ENCODE data around the gene RBM44.
"Not testable (repeated sequence)": the region's sequence is repeated elsewhere in the genome, so short reads cannot be mapped to it uniquely, and the experiment has no call there.

The RBM44 gene

DNA sequence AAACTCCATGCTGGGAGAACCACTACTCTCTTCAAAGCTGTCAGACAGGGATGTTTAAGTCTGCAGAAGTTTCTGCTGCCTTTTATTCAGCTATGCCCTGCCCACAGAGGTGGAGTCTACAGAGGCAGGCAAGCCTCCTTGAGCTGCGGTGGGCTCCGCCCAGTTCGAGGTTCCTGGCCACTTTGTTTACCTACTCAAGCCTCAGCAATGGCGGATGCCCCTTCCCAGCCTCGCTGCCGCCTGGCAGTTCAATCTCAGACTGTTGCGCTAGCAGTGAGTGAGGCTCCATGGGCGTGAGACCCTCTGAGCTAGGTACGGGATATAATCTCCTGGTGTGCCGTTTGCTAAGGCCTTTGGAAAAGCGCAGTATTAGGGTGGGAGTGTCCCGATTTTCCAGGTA lies 50.4 kb downstream of the RBM44 start:
- DNase-seq (ENCODE audit: low read depth) = not testable (repeated sequence)

DNA sequence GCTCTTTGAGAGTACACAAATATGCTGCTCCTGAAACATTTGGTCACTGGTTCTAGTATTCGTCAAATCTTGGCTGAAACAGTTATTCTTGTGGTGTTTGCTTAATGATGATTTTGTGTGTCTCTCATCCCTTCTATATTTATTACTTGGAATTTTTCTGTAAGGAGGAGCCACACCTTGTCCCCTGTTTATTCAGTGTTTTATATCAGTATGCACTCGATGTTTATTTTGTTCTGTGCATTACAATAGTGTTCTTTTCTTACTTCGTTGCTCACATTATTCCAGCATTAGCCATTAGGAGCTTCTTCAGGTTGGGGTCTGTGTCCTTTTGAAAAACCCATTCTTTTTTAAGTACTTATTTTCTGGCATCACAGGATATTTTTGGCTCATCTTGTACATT lies 55.7 kb downstream of the RBM44 start:
- no peak for DNase-seq (ENCODE audit: low read depth)

DNA sequence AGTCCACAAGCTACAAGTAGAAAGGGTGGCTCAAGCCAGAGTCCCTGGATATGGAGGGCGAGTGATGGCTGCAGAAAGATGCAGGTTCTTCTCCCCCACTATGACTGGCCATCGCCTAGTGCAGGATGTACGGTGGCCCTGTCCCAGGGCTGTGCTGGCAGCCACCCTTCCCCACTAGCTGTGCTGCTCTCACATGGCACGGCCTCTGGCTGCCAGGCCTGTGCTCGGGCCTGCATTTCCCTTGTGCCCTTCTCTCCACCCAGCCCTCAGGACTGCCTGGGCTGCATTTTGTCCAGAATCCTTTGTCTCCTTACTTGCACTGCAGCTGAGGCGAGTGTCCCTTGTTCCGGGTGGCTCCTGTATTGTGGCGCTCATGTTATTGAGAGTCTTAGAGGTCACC lies 59.2 kb downstream of the RBM44 start:
- DNase-seq (ENCODE audit: low read depth) = no peak

DNA sequence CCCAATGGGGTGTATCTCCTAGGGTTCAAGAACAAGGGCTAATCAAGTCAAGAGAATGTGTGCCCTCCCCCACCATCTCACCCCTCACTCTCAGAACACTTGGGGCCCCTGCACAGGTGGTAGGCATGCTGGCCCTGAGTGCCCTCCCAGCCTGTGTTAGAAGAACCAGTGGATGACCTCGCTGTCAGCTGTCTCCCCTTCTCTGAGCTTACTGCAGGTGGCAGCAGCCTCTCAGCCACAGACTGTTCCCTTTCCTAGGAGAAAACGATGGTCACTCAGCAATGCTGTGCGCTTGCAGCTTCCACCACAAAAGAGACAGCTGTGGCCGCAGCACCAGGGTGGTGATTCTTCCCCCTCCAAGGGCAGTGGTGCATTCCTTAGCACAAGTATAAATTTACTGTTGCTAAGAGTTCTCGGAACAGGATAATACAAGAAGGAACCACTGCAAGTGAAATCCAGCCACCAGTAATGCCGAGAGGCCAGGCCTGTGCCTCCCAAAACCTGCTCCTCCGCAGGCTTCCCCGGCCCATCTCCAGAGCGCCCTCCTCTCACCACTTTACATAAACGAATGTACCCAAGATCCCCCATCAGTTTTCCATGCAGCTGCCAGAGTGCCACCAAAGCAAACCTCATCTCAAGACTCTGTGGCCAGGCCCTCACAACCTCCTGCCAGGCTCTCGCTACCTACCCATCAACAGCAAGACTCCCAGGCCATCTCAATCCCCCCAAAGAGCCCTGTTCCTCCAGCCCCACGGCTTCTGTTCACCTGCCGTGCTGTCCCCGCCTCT lies 59.9 kb downstream of the RBM44 start:
- DNase-seq (ENCODE audit: low read depth) = peak; percentile 80

DNA sequence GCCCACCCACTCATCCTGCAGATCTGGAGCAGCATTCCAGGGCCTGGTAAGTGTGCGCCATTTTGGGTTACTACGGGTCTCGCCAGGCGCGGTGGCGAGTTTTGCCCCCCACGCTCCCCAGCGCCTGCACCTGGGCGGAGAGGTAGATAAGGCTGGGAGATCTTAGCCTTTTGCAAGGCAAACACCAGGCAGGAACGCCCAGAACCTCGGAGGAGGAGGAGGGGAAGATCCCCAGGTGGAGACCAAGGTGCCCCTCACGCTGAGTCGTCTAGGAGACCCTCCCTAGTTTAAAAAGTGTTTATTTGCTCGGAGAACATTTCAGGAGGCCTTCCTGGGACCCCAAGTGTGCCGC lies 60.5 kb downstream of the RBM44 start:
- DNase-seq (ENCODE audit: low read depth) = no peak

DNA sequence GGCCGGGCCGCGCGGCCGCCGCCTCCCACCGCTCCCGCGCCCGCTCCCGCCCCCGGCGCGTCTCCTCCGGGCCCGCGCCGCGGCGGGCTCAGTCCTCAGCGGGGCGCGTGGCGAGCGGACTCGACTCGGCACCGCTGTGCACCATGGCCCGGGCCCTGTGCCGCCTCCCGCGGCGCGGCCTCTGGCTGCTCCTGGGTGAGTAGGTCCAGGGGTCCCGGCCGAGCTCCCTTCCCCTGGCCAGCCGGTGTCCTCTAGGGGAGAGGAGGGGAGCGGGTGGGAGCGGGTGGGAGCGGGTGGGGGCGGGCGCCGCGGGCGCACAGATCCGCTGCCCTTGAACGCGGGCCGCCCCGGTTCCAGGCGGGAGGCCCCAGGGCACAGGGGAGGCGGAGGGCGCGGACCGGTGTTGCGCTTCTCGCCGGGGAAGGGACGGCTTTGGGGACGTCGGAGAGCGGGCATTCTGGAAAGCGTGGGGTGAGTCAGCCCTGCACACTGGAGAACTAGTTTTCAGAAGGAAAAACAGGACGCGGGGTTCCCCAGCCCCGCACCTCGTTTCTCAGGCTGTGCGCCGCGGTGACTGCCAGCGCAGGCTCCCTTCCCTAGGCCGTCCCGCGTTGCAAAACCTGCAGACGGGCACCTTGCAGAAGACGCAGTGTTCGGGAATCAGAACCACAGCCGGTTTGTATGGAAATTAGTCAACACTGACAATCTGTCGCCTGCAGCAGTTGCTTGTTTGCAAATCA lies 61.1 kb downstream of the RBM44 start, which contains the start of gene RAMP1:
Gene RAMP1, plus strand, starts transcription at position 91 of the 740 bp plus-strand sequence. Its CDS starts 53 bp downstream, at position 144.
- no peak for DNase-seq (ENCODE audit: low read depth)

DNA sequence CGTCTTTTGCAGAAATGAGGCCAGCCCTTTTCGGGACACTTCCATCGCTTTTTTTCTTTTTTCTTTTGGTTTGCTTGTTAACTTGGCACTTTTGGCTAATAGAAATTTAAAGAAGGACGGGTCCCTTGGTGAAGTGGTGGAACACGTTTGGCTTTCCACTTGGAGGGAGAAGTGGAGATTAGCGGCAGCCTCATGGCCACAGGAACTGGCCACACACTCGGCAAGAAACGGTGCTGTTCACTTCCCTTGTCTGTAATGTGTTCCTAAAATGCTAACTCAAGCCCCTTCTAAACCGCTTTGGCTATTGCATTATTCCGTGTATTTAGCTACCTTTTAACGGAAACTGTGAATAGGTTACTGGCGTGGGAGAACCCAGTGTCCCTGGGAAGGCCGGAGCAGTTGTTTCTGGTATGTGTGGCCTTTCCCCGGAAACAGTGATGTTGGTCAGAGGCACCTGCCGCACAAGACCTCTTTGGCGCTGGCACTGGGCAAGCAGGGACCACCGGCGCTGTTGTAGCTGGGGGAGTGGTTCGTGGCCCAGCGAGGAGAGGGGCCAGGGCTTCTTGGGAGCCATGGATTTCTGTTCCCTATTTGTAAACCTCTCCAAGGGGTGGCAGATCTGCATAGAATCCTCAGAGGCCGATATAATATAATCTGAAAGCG lies 61.8 kb downstream of the RBM44 start:
- DNase-seq (ENCODE audit: low read depth) = no peak

DNA sequence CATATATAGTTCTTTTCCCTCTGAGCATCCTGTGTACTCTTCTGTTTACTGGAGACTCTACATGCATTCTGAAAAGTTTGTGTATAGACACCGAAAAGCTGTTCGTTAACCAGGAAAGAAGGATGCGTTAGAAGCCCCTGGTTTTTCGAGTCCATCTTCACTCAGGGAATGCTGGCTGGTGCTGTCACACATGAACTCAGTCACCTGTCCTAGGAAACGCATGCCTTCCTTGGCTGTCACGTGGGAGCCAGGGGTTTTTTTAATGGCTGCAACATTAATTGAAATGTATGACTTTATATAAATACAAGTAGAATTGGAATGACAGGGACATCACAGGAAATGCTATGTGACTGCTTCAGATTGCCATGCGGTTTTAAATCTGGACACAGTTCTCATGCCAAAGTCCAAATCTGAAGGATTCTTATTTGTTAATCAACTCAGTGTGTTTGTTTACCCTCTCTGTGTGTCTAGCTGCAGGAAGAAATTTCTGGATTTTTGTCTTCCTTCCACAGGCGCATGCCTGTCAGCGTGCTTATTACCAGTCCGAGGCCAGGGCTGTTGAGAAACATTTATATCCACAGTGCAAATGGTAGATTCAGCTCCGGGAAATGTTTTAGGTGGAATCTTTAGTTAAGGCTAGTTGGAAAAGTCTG lies 63.4 kb downstream of the RBM44 start:
- no peak for DNase-seq (ENCODE audit: low read depth)

DNA sequence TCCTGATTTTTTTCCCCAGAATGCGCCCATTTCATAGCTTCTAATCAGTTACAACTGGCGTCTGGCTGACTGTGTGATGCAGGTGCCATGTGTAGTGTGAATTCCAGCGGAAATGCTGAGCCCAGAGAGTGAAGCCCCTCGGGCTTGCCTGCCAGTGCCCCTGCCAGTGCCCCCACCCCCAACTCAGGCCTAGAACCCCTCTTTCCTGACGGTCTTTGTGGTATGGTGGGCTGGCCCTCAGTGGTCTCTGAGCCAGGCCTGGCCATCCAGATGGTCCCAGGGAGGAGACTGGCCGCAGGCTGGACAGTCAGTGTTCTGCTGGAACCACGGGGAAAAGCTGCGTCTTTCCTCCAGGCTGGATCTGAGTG lies 63.9 kb downstream of the RBM44 start:
- no peak for DNase-seq (ENCODE audit: low read depth)

DNA sequence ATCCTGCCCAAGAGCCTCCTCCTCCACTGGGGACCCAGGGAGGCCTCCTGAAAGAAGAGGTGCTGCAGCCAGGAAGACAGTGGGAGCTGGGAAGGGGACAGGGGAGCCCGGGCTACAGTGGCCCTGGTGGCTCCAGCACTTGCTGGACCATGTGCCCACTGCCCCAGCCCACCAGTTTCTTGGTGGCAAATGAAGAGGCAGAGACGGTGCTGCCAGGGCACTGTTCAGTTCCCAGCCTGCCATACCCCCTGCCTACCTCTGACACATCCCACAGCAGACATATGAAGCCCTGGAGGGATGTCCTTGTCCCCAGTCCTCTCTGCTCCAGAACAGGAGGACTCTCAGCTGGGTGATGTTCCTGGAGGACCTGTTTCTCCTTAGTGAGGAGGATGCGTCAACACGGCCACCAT lies 64.5 kb downstream of the RBM44 start:
- DNase-seq (ENCODE audit: low read depth) = no peak

DNA sequence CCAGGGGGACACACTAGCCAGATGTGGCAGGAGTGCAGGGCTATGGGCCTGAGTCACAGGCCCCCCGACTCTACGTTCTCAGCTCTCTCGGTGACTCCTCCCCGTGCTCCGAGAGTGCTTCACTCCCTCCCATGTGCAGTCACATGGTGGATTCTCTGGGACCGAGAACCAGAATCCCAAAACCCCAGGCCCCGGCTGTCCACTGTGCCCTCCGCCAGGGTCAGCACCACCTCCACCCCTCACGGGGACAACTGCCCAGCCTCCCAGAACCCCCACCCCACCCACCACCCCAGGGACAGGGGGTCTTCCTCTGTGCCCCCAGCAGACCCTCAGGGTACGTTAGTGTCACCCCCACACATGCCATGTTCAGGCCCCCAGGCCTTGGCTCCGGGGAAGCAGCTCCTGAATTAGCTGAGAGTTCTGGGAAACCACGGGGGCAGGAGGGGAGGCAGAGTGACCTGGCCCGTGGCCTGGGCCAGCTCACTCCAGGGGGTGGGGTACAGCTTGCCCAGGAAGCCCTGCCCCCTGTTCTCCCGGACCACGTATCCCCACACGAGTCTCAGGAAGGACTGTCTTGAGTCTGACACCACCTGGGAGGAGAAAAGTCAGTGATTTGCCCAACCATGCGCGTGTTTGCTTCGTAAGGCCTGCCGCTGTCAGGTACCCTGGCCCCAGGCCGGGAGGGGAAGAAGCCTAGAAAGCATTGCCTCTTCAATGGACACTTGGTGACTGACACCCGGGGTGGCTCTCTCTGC lies 65.3 kb downstream of the RBM44 start:
- no peak for DNase-seq (ENCODE audit: low read depth)

DNA sequence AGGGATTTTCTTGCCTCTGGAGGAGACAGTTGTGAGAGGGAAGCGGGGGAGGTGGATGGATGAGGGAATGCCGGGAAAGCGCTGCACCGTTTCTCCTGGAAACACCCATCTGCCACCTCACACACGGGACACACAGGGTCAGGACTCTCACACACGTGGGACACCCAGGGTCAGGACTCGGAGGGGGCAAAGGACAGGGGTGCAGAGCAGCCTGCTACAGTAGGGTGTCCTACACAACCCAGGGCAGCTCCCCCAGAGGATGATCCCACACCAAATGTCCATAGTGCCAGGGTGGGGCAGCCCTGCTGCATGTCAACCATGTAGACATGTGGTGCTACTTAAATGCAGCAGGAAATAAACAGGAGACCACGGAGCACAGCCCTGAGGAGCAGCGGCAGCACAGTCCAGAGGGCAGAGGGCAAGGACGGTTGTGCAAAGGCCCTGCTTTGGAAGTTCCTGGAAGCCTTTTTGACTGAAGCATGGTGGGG lies 65.9 kb downstream of the RBM44 start:
- no peak for DNase-seq (ENCODE audit: low read depth)

DNA sequence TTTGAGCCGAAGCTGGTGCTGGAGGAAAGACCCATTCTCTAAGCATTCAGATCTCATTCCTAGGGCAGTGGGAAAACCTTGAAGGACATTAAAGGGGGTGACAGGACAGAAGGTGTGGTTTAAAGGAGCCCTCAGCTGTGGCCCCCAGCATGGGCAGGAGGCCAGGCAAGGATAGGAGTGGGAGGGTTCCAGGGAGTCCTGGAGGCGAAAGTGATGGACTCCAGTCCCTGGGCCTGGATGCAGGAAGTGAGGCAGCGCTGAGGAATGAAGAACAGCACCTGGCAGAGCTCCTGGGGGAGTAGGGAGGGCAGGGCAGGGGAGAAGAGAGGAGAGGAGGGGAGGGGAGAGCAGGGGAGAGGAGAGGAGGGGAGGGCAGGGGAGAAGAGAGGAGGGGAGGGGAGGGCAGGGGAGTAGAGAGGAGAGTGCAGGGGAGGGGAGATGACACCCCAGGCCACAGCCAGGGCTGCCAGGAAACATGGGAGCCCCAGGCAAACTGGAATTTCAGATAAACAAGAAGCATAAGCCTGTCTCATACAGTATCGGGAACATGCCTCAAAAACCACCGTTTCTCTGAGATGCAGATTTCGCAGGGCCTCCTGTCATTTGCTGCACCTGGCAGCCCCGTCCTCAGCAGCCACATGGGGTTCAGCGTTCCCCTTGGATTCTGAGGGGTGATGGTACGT lies 66.5 kb downstream of the RBM44 start:
- no peak for DNase-seq (ENCODE audit: low read depth)

DNA sequence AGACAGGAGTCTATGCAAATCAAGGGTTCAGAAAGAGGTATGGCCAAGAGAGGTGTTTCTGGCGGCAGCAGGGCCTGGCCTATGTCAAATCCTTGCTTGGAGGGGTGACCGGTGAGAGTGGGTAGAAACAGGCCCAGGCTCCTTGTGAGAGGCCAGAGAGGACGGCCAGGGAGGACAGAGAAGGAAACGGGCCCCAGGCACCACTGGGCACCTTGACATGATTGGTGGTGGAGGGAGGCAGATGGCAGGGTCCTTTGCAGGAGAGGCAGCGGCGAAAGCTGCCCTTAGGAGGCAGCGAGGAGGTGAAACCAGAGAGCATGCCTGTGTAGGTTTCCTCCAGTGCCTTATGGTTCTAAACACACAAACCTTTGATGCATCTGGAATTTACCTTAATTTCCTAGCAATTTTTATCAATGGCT lies 67.1 kb downstream of the RBM44 start:
- DNase-seq (ENCODE audit: low read depth) = no peak

DNA sequence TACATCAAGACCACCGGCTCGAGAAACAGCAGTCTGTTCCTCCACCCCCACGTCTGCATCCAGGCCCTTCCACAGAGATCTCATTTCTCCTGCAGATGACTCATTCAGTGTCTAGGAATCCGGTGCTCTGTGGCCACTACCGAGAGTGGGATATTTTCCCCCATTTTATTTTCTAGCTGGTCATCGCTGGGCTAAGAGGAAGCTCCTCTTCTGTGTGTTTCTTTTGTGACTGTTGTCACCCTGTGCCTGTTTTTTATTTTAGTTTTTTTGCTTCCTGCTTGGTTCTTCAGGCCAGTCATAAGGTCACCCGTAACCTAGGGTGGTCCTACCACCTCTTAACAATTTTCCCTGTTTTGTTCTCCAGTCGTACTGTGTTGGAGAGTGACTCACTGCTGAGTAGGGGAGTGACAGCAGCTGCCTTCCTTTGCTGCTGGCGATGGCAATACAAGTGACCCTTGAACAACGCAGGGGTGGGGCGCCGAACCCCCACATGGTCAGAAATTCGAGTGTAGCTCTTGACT lies 67.6 kb downstream of the RBM44 start:
- DNase-seq (ENCODE audit: low read depth) = no peak

DNA sequence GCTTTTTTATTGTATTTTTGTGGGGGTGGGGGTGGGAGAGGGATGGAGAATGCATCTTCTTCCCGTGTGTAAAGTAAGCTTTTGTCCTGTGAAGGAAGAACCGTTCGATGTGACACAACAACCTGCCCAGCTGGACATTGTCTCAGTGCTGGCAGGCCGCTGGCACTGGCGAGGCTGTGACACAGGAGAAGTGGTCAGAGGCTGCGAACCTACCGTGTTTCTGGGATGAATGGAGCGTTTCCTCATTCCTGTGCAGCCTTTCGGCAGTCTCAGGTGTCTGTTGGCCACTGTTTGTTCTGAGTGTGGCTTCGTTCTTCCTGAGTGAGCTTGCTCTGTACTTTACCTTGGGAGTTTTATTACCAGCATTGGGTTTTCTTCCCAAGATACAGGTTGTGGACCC lies 68.9 kb downstream of the RBM44 start:
- no peak for DNase-seq (ENCODE audit: low read depth)

DNA sequence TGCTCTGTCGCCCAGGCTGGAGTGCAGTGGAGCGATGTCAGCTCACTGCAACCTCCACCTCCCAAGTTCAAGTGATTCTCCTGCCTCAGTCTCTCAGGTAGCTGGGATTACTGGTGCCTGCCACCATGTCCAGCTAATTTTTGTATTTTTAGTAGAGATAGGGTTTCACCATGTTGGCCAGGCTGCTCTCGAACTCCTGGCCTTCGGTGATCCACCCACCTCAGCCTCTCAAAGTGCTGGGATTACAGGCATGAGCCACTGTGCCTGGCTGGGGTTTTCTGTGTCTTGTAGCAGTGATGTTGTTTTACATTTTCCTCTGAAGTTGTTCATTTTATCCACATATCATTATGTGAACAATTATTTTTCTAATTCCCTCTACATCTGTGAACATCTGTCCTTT lies 69.5 kb downstream of the RBM44 start:
- not testable (repeated sequence) for DNase-seq (ENCODE audit: low read depth)

DNA sequence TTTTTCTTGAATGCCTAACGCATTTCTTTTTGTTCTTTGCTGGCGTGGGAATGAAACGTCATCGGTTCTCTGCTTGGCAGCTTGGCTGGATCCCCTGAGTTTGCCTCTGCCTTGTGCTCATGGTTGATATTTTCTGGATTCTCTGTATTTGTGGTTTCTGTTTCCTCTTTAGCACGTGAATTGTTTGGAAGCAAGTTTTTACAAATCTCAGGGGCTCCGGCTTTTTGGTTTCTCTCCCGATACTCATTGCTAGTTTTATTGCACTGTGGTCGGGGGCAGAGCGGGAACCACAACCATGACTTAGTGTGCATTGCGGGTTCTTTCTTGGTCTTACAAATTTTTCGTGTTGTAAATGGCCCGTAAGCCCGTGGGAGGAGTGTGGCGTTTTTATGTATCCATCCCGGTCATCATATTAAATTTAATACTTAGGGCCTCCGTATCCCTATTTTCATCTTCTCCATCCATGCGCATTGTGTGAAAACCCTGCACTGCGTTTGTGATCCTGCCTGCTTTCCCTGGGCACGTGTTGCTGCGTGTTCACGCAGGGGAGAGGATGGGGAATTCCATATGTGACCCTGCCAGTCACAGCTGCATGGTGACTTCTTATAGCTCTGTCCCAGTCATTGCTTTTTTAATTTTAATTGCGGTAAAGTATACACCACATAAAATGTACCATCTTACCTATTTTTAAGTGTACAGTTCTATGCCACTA lies 70.2 kb downstream of the RBM44 start:
- no peak for DNase-seq (ENCODE audit: low read depth)

DNA sequence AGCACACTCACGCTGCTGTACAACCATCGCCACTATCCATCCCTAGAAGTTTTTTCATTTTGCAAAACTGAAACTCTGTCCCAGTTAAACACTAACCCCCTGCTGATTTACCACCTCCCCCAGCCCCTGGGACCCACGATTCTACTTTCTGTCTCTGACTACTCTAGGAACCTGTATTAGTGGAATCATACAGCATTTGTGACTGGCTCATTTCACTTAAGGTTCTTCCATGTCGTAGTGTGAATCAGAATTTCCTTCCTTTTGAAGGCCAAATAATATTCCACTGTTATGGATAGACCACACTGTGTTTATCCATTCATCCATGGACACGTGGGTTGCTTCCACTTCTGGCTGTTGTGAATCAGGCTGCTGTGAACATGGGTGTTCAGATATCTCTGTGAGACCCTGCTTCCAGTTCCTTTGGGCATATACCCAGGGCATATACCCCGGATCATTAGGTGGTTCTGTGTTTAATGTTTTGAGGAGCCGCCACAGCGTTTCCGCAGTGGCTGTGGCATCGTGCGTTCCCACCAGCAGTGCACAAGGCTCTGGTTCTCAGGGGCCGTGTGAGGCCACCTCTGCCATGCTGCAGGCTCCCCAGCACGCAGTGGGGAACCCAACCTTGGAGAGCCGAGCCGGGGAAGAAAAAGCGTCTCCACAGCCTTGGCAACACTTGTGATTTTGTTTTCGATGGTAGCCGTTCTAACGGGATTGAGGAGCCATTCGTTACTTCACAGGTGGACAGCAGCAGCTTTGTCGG lies 70.9 kb downstream of the RBM44 start:
- DNase-seq (ENCODE audit: low read depth) = no peak
